HG02852 (cell line): ENCODE data around the gene SKIL.

Experiments used
- ATAC-seq: cut with Tn5 transposase; IDR thresholded peaks from one replicate; pipeline ENCODE4 v1.9.1; 2021; ENCODE audit warnings: mild to moderate bottlenecking, moderate library complexity; ENCODE audit not compliant: unreplicated experiment

SKIL gene

DNA sequence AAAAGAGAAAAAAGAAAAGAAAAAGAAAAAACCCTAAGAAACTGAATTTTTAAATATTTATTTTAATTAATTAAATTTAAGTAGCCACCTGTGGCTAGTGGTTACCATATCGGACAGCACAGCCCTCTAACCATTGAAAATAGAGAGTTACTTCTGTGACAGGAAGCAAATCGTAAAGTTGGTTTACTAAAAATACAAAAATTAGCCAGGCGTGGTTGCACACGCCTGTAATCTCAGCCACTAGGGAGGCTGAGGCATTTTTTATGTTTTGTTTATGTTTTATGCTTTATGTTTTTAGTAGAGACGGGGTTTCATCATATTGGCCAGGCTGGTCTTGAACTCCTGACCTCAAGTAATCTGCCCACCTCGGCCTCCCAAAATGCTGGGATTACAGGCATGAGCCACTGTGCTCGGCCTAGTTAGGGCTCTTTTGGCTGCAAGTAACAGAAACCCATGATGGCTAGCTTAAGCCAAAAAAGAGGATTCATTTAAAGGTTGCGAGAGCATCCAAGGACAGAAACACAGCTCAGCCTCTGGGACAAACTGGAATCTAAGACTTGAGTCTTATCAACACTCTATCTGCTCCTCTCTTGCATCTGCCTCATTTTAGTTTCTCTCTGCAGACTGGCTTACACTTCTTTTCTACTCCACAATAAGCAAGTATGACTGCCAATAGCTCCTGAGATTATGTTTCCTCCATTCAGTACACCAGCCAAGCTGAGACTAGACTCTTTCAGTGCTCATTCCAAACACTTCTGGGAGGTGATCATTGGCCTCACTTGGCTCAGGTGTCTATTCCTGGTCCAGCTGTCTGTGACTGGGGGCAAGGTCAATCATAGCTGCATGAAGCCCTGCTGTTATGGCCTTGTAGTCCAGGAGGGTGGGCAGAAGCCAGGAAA is 6.8 kb upstream of the SKIL start:
- no peak for ATAC-seq

DNA sequence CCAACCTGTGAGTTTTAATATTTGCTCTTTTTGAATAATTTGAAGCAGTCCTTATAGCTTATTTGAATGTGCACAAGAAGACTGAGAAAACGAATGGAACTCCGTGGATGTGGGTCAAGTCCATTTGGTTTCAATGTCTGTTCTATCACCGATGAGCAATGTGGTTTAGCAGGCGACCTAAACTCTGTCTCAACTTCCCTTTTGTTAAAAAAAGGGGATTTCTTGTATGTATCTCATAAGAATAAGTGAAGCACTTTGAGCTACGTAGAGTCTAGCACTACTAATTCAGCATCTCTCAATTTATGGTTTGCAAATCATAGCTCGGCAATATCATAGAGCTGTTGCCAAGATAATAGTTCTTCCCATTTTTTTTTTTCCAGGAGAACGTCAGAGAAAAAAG is 4.6 kb upstream of the SKIL start:
- ATAC-seq: peak; percentile 11

DNA sequence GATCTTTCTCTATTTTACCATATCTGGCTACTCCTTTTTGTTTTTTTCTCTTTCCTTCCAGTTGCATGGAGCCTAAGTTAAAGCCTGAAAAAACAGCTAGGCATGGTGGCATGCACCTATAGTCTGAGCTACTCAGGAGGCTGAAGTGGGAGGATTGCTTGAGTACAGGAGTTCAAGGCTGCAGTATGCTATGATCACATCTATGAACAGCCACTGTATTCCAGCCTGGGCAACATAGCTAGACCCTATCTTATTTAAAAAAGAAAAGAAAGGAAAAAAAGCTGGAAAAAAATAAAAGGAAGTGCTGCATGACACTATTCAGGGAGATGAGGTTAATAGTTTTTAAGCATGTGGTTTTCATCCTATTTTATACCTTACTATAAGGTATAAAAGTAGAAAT is 4.0 kb upstream of the SKIL start:
- ATAC-seq: no peak

DNA sequence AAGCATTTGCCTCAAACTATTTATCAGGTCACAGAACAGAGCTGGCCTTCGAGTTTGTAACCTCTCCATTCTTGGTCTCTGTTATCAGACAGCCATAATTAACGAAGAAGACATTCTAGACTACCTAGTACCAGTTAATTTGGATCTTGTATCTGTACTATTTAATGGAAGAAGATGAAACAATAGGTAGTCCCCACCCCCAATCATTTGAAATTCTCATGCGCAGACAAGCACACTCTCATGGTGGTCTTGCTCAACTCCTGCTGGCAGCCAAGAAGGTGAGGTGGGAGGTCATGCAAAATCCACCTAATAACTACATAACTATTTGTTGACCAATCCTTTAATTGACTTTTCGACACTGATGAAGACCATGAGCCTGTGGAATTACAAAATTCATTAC is 2.8 kb upstream of the SKIL start:
- ATAC-seq: no peak

DNA sequence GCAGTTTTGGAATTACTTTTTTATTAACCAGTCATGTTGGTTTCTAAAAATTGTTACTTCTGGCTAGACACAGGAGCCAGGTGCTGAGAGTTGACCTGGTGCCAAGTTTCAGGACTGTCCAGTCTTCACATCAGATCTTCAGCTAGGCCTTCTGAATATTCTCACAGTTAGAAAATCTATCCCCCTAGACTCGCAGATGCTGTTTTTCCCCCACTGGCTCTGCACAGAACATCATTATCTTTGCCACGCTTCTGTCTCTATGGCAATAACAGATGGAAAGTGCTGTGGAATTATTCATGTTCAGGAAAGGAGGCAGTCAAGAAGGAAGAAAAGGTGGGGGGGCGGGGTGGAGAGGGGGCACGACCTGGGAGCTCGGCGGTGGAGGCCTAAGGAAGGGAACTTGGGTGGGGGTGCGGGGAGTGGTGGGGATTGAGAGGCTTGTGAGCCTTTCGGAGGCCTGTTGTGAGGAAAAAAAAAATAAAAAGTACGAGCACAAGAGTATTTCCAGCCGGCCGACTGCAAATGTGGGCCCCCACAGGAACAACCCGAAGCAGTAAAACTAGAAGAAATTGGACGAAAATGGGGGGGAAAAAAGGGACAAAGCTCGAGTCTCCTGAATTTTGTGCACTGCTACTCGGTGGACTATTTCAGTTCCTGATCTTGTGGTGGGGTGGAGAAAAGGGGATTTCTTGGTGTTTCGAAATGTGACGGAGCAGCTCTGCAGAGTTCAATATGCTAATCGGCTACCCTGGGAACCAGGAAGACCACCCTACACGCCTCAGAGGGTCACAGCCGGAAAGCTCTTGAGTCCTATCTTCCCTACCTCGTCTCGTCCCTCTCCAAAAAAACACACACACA is 1.5 kb upstream of the SKIL start:
- peak; percentile 25 for ATAC-seq

DNA sequence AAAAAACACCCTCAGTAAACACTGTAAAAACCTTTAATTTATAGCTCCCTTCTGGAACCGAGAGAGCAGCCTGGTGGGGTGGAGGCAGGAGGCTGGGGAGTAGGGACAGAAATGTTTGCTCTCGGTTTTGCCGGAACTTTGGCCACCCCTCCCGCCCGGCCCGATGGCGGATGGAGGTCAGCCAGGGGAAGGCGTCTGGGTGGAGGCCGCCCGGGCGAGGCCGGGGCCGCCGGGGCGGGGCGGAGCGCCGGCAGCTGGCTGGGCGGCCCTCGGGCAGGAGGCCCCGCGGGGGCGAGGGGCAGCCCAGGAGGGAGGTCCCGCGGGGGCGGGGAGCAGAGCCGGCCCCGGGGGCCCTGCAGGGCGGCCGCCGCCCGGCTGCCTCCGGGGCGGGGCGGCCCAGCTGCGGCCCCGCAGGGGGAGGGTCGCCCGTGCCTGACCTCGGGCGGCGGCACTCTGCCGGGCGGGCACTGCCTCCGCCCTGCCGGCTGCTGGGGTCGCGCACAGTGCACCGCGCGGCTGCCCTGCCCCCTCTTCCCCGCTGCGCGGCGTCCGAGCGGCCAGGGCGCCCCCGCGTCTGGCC is 829 bp upstream of the SKIL start:
- ATAC-seq: peak; percentile 38

DNA sequence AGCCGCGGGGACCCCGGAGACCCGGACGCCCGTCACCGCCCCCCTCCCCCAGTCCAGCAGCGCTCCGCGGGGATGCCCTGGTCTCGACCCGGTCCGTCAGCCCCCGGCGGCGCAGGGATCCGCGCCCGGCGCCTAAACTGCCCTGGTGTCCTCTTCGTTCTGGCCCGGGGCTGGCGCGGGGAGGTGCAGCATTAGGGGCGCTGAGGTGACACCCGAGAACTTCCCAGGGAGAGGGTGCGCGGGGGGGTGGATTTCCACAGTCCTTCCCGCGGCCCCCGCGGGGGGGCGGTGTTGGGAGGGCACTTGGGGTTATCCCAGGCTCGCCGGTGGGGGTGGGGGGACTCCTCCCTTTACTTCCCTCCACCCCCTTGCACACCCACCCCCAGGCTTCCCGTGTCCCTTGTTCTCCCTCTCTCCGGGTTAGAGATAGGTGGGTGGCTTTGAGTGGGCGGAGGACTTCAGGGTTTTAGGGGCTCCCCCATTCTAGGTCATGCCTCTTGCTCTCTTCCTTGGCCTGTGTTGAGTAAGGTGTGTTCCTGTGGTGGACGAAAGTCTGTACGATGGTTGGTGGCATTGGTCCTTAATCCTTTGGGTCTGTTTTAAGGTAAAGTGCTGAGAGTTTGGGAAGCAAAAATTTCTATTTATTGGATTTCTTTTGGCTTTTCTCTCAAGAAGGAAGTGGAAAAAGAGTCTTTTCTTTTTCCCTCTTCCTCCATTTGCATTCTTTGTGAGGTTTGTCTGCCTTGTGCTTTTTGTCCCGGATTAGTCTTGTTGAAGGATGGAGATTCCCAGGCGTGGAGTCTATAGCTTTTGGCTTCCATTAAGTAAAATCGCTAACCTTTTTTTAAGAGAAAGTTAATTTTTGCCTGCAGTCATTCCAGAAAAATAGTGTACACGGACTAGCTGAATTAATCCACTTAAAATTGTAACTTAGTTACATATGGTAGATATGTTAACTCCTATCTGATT is 811 bp downstream of the SKIL start:
- ATAC-seq: peak; percentile 20

DNA sequence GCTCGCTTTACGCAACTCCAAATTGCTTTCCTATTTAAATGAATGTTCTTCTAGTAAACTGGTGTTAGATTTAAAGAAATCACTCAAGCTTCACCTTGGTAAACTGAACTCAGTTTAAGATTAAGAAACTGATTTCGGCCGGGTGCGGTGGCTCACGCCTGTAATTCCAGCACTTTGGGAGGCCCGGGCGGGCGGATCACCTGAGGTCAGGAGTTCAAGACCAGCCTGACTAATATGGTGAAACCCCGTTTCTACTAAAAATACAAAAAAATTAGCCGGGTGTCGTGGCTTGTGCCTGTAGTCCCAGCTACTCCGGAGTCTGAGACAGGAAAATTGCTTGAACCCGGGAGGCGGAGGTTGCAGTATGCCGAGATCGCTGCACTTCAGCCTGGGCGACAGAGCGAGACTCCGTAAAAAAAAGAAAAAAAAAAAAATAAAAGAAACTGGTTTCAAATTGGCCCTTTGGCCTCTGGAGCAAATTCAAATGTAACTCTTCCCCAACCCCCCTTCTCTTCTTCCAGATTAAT is 1.7 kb downstream of the SKIL start:
- no peak for ATAC-seq

DNA sequence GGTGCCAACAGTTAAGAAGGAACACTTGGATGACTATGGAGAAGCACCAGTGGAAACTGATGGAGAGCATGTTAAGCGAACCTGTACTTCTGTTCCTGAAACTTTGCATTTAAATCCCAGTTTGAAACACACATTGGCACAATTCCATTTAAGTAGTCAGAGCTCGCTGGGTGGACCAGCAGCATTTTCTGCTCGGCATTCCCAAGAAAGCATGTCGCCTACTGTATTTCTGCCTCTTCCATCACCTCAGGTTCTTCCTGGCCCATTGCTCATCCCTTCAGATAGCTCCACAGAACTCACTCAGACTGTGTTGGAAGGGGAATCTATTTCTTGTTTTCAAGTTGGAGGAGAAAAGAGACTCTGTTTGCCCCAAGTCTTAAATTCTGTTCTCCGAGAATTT is 3.0 kb downstream of the SKIL start:
- no peak for ATAC-seq

DNA sequence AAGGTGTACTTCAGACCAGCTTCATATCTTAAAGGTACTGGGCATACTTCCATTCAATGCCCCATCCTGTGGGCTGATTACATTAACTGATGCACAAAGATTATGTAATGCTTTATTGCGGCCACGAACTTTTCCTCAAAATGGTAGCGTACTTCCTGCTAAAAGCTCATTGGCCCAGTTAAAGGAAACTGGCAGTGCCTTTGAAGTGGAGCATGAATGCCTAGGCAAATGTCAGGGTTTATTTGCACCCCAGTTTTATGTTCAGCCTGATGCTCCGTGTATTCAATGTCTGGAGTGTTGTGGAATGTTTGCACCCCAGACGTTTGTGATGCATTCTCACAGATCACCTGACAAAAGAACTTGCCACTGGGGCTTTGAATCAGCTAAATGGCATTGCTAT is 3.4 kb downstream of the SKIL start:
- no peak for ATAC-seq

DNA sequence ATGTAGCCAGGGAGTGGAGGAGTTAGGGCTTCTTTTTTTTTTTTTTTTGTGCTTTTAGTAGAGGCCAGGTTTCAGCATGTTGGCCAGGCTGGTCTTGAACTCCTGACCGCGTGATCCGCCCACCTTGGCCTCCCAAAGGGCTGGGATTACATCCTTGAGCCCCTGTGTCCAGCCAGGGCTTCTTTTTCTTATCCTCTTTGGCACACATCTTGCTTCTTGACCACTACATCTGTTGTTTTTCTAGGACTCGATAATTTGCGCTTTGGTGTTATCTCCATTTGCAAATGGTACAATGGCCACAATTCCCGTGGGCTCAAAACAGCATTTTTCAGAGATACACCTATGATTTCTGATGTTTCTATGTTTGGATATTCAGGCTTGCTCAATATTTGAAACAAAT is 4.2 kb downstream of the SKIL start:
- no peak for ATAC-seq

DNA sequence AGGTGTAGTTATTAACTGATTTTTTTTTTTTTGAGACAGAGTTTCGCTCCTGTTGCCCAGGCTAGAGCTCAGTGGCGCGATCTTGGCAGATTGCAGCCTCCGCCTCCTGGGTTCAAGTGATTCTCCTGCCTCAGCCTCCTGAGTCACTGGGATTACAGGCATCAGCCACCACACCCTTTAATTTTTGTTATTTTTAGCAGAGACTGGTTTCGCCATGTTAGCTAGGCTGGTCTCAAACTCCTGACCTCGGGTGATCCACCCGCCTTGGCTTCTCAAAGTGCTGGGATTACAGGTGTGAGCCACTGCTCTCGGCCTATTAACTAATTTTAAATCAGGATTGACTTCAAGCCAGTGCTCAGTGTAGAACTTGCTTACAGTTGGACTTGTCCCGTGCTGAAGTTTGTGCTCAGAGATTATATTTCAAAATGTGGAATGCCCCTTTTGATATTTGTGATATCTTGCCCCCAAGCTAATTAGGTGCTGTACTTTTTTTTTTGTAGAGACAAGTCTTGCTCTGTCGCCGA is 6.0 kb downstream of the SKIL start:
- ATAC-seq: no peak

DNA sequence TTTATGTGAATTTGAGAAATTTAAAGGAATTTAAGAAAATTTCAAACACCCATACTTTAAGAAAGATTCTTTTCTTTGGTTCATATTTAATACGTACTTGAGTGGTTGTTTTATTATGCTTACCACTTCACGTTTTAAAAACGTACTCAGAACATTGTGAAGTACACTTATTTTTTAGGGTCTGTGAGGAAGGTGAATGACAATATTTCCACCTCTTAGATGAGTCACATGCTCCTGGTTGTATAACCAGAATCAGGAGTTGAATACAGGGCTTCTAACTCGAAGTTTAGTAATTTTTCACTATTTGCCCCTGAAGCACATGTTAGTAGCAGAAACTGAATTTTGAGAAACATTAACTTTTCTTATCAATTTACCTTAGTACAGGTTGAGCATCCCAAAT is 7.5 kb downstream of the SKIL start:
- ATAC-seq: no peak

DNA sequence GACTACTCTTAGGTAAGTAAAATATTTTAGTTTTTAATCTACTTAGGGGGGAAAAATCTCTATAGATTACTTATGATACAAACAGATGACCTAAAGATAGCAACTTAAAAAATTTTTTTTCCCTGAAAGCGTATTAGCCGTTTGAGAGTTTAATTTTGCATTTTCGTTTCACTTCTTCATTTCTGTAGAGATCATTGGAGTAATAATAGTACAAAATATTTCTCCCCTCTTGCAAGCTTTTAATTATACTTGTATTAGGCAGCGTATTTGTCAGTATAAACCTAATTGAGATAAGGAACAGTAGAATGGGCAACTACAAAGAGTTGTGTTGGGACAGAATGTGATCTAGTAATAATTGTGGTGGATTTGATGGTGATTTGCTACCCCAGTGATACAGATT is 10.3 kb downstream of the SKIL start:
- peak; percentile 52 for ATAC-seq

DNA sequence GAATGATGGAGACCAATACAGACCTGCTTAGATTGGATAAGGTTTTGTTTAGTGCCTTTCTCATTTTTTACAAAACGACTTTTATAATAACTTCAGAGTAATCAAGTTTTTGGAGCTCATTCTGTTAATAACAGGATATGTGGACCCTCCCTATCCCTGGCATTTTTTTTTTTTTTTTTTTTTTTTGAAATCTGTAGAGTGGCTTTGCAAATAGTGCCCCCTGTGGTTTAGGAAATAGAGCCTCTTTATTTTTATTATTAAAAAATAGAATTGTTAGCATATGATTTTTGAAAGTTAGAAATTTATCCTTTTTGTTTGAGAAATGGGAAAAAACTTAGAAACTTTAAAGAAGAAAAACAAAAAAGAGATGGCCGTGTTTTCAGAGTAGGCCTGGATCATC is 11.4 kb downstream of the SKIL start:
- ATAC-seq: no peak

DNA sequence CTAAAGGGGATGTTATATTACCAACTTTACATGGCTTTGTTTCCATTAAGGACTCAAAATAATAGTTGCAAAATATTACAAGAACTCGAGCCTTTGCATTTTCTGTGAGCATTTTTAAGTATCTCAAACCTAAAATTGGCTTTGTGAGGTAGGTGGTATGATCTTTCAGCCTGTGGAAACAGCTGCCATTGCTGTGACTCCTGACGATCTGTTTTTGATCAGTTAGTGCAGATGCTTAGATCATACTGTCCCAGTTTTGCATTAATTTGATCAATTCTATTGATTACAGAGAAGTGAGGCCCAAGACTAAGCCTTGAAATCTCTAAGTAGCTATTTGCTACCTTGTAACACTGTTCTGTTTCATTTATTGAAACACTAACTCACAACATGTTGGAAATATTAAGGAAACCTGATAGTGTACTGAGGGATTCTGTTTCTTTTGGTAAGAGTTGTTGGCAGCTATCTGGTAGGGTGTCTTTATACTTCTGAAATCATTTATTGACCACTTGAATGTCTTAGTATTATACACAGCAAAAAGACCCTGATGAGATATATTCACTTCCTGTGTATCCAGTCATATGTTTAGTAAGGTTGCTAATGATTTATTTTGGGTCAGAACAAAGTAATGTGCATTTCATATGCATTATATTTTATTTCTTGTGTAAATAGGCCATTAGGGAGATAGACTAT is 14.8 kb downstream of the SKIL start:
- ATAC-seq: no peak

DNA sequence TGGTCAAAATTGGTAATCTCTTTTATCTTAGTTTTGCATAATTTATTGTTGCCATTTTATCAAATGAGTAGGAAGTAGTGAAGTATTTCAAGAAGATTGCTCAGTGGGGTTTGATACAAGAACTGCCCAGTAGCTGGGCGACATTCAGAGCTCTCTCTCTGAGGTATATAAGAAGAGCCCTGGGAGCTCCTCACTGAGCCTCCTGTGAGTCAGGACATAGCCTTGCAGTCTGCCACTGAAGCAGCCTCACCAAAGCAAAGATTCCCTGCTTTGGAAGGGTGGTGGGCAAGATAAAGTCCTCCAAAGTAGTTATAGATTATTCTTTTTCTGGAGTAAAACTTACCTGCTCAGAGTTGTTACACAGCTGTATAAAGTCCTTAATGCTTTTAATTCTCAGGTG is 26.1 kb downstream of the SKIL start:
- no peak for ATAC-seq

DNA sequence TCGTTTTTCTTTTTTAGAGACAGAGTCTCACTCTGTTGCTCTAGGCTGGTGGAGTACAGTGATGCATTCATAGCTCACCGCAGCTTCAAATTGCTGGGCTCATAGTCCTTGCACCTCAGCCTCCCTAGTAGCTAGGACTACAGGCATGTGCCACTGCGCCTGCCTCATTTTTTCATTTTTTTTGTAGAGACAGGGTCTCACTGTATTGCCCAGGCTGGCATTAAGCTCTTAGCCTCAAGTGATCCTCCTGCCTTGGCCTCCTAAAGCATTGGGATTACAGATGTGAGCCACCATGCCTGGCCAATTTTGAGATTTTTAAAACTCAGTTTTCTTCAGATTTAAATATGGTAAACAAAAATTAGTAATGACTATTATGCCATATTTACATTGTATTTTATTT is 29.0 kb downstream of the SKIL start:
- no peak for ATAC-seq

DNA sequence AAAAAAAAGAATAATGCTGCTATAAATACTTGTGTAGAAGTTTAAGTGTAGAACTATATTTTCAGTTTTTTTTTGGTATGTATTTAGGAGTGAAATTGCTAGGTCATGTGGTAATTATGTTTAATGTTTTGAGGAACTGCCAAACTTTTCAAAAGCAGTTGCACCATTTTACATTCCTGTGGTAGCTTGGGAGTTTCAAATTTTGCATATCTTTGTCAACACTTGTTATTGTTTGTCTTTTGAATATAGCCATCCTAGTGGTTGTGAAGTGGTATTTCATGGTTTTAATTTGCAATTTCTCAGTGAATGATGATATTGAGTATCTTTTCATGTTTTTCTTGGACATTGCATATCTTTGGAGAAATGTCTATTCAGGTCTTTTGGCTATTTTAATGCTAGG is 30.4 kb downstream of the SKIL start:
- ATAC-seq: no peak

DNA sequence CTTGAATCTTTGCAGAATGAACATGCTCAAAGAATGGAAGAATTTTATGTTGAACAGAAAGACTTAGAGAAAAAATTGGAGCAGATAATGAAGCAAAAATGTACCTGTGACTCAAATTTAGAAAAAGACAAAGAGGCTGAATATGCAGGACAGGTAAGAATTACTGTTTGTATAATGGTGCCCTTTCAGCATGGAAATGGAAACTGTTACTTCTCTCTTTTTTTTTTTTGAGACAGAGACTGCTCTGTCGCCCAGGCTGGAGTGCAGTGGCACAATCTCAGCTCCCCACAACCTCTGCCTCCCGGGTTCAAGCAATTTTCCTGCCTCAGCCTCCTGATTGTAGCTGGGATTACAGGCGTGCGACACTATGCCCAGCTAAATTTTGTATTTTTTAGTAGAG is 33.6 kb downstream of the SKIL start:
- no peak for ATAC-seq
